Sigmoid colon (tissue), 4 donors: ENCODE results near the gene GALNT17.

ENCODE experiments used
- EP300 ChIP-seq, 4 donors: sonication (generic); formaldehyde crosslinking; IDR thresholded peaks; one replicate each; pipeline ENCODE4 v1.6.1; 2017; ENCODE audit warnings: antibody characterized with exemption in 4 of 4
- POLR2A ChIP-seq, 2 donors: fragments of 450-650 bp; IDR thresholded peaks; one replicate each; pipeline ENCODE4 v1.6.1; 2016; ENCODE audit warnings: antibody characterized with exemption in 2 of 2, mild to moderate bottlenecking in 2 of 2, moderate library complexity in 2 of 2
- POLR2AphosphoS5 ChIP-seq, 4 donors: sonication (generic); formaldehyde crosslinking; IDR thresholded peaks; one replicate each; pipeline ENCODE4 v1.6.1; 2017; ENCODE audit warnings: antibody characterized with exemption in 4 of 4
- TF ChIP-seq, protein P1 (sequence below), 4 experiments: fragments of 450-650 bp in 3 of 4; fragments of 200-600 bp in 1 of 4; IDR thresholded peaks; one replicate each; pipeline ENCODE4 v1.5.1; 2016 to 2019; ENCODE audit warnings: antibody characterized with exemption in 4 of 4, mild to moderate bottlenecking in 3 of 4, moderate library complexity in 2 of 4

- TF ChIP-seq POLR2A (IDR thresholded peaks at IDR 0.05) = no peak
- TF ChIP-seq, protein P1, sequence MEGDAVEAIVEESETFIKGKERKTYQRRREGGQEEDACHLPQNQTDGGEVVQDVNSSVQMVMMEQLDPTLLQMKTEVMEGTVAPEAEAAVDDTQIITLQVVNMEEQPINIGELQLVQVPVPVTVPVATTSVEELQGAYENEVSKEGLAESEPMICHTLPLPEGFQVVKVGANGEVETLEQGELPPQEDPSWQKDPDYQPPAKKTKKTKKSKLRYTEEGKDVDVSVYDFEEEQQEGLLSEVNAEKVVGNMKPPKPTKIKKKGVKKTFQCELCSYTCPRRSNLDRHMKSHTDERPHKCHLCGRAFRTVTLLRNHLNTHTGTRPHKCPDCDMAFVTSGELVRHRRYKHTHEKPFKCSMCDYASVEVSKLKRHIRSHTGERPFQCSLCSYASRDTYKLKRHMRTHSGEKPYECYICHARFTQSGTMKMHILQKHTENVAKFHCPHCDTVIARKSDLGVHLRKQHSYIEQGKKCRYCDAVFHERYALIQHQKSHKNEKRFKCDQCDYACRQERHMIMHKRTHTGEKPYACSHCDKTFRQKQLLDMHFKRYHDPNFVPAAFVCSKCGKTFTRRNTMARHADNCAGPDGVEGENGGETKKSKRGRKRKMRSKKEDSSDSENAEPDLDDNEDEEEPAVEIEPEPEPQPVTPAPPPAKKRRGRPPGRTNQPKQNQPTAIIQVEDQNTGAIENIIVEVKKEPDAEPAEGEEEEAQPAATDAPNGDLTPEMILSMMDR (IDR thresholded peaks at IDR 0.05) = no peak
- no peak for TF ChIP-seq EP300 (IDR thresholded peaks at IDR 0.05)
- no peak for TF ChIP-seq POLR2AphosphoS5 (IDR thresholded peaks at IDR 0.05)
Measured at GRCh38 chr7:71636329-71636728, 504.4 kb downstream of the GALNT17 start.
